HEK293 (cell line): Measurements from ENCODE around the gene KRT27.

Experiments used
- GLIS1 ChIP-seq: fragments of 450-650 bp; formaldehyde crosslinking; IDR thresholded peaks from 2 replicates; pipeline ENCODE4 v1.5.1; 2016; ENCODE audit warnings: missing biosample characterization, missing genetic modification characterization
- KLF17 ChIP-seq: fragments of 450-650 bp; formaldehyde crosslinking; IDR thresholded peaks from 2 replicates; pipeline ENCODE4 v1.5.1; 2016; ENCODE audit warnings: missing biosample characterization, missing genetic modification characterization
- MZF1 ChIP-seq: fragments of 450-650 bp; formaldehyde crosslinking; IDR thresholded peaks from 2 replicates; pipeline ENCODE4 v1.5.1; 2017; ENCODE audit warnings: missing biosample characterization, missing genetic modification characterization, borderline replicate concordance
- PATZ1 ChIP-seq: fragments of 450-650 bp; formaldehyde crosslinking; IDR thresholded peaks from 2 replicates; pipeline ENCODE4 v1.5.1; 2016; ENCODE audit warnings: missing biosample characterization, missing genetic modification characterization
- PRDM6 ChIP-seq: fragments of 450-650 bp; formaldehyde crosslinking; IDR thresholded peaks from 2 replicates; pipeline ENCODE4 v1.5.1; 2017; ENCODE audit warnings: missing biosample characterization, missing genetic modification characterization
- SCRT1 ChIP-seq: fragments of 450-650 bp; formaldehyde crosslinking; IDR thresholded peaks from 2 replicates; pipeline ENCODE4 v1.5.1; 2016; ENCODE audit warnings: missing biosample characterization, missing genetic modification characterization, borderline replicate concordance
- TRIM28 ChIP-seq: IDR thresholded peaks from 2 replicates; pipeline ENCODE4 v1.6.1; 2011; ENCODE audit warnings: low read length, control low read depth, borderline replicate concordance
- TSHZ1 ChIP-seq: fragments of 450-650 bp; formaldehyde crosslinking; IDR thresholded peaks from 2 replicates; pipeline ENCODE4 v1.5.1; 2016; ENCODE audit warnings: missing biosample characterization, missing genetic modification characterization, borderline replicate concordance
- YY1 ChIP-seq: fragments of 450-650 bp; formaldehyde crosslinking; IDR thresholded peaks from 2 replicates; pipeline ENCODE4 v1.5.1; 2018; ENCODE audit warnings: missing biosample characterization, missing genetic modification characterization
- ZBTB44 ChIP-seq: fragments of 450-650 bp; IDR thresholded peaks from 2 replicates; pipeline ENCODE4 v1.5.1; 2018; ENCODE audit warnings: missing biosample characterization, mild to moderate bottlenecking, missing genetic modification characterization
- ZBTB6 ChIP-seq: fragments of 450-650 bp; formaldehyde crosslinking; IDR thresholded peaks from 2 replicates; pipeline ENCODE4 v1.5.1; 2017; ENCODE audit warnings: missing biosample characterization, missing genetic modification characterization
- ZNF112 ChIP-seq: fragments of 450-650 bp; formaldehyde crosslinking; IDR thresholded peaks from 2 replicates; pipeline ENCODE4 v1.5.0; 2017; ENCODE audit warnings: missing biosample characterization, missing genetic modification characterization
- ZNF175 ChIP-seq: fragments of 450-650 bp; formaldehyde crosslinking; IDR thresholded peaks from 2 replicates; pipeline ENCODE4 v1.5.1; 2016; ENCODE audit warnings: missing biosample characterization, missing genetic modification characterization
- ZNF2 ChIP-seq: fragments of 450-650 bp; formaldehyde crosslinking; IDR thresholded peaks from 2 replicates; pipeline ENCODE4 v1.5.1; 2016; ENCODE audit warnings: missing biosample characterization, missing genetic modification characterization
- ZNF221 ChIP-seq: fragments of 450-650 bp; formaldehyde crosslinking; IDR thresholded peaks from 2 replicates; pipeline ENCODE4 v1.5.1; 2017; ENCODE audit warnings: missing biosample characterization, missing genetic modification characterization, borderline replicate concordance
- ZNF280C ChIP-seq: fragments of 450-650 bp; formaldehyde crosslinking; IDR thresholded peaks from 2 replicates; pipeline ENCODE4 v1.5.1; 2016; ENCODE audit warnings: missing biosample characterization, missing genetic modification characterization
- ZNF362 ChIP-seq: fragments of 450-650 bp; formaldehyde crosslinking; IDR thresholded peaks from 2 replicates; pipeline ENCODE4 v1.5.1; 2016; ENCODE audit warnings: missing biosample characterization, missing genetic modification characterization
- ZNF366 ChIP-seq: fragments of 450-650 bp; formaldehyde crosslinking; conservative IDR thresholded peaks from 2 replicates; pipeline ENCODE4 v1.5.1; 2016; ENCODE audit warnings: missing biosample characterization, missing genetic modification characterization
- ZNF521 ChIP-seq: fragments of 450-650 bp; formaldehyde crosslinking; IDR thresholded peaks from 2 replicates; pipeline ENCODE4 v1.5.1; 2017; ENCODE audit warnings: missing biosample characterization, mild to moderate bottlenecking, missing genetic modification characterization
- ZNF555 ChIP-seq: fragments of 450-650 bp; formaldehyde crosslinking; conservative IDR thresholded peaks from 2 replicates; pipeline ENCODE4 v1.5.1; 2017; ENCODE audit warnings: missing biosample characterization, mild to moderate bottlenecking, missing genetic modification characterization, inconsistent platforms
- ZNF561 ChIP-seq: fragments of 450-650 bp; IDR thresholded peaks from 2 replicates; pipeline ENCODE4 v1.5.1; 2018; ENCODE audit warnings: missing biosample characterization, missing genetic modification characterization, borderline replicate concordance
- ZNF791 ChIP-seq: fragments of 450-650 bp; formaldehyde crosslinking; IDR thresholded peaks from 2 replicates; pipeline ENCODE4 v1.5.1; 2016; ENCODE audit warnings: missing biosample characterization, missing genetic modification characterization
- ZNF843 ChIP-seq: fragments of 450-650 bp; formaldehyde crosslinking; IDR thresholded peaks from 2 replicates; pipeline ENCODE4 v1.5.1; 2016; ENCODE audit warnings: missing biosample characterization, missing genetic modification characterization

Gene KRT27

GRCh38 chr17:40827746-40828453, 45.5 kb upstream of the KRT27 start (continued):
- peak; percentile 98 for TF ChIP-seq TSHZ1 (tag by site-specific recombination)
- TF ChIP-seq ZNF555 (tag by site-specific recombination), result no peak
- peak; percentile 23; the same call in 1 of the 2 replicates for TF ChIP-seq TRIM28
- TF ChIP-seq ZNF521 (tag by site-specific recombination), result no peak
- peak; percentile 67 for TF ChIP-seq PATZ1 (tag by site-specific recombination)
- no peak for TF ChIP-seq ZNF791
- peak; percentile 88 for TF ChIP-seq PRDM6 (tag by site-specific recombination)
- peak; percentile 61 for TF ChIP-seq ZNF561 (tag by site-specific recombination)
- no peak for TF ChIP-seq SCRT1
- TF ChIP-seq YY1 (tag by site-specific recombination), result no peak
- no peak for TF ChIP-seq ZNF280C
- TF ChIP-seq ZBTB6 (tag by site-specific recombination), result peak; percentile 83
- no peak for TF ChIP-seq ZNF221 (tag by site-specific recombination)
- TF ChIP-seq GLIS1 (tag by site-specific recombination), result peak; percentile 62
- TF ChIP-seq ZNF112, result no peak
- TF ChIP-seq ZNF366, result peak; percentile 75
- 0 out of 2 replicates have a peak, but pooled peaks have one; percentile 37 for TF ChIP-seq ZBTB44 (tag by site-specific recombination)
- no peak for TF ChIP-seq ZNF175 (tag by site-specific recombination)
- TF ChIP-seq ZNF2 (tag by site-specific recombination), result peak; percentile 90
- peak; percentile 86; the same call in 1 of the 2 replicates for TF ChIP-seq MZF1 (tag by site-specific recombination)
- TF ChIP-seq ZNF362, result no peak
- TF ChIP-seq KLF17 (tag by site-specific recombination), result peak; percentile 91
- TF ChIP-seq ZNF843 (tag by site-specific recombination), result peak; percentile 94
